Heart left ventricle (tissue), 16 donors: ENCODE results near the gene PCDHGB5. TPM values are rescaled to one million over a fixed set of nuclear protein-coding genes. Genes with fewer than 3 reads are reported as not detected.
"Not testable (repeated sequence)": the region's sequence is repeated elsewhere in the genome, so short reads cannot be mapped to it uniquely, and the experiment has no call there.

Experiments used
- ATAC-seq, 4 donors: fragments of 200-7000 bp; cut with Tn5 transposase; one replicate each; pipeline ENCODE4 v1.9.1; 2020 to 2022; ENCODE audit warnings: moderate library complexity in 4 of 4, mild to moderate bottlenecking in 3 of 4, moderate number of reproducible peaks in 1 of 4
- DNase-seq, 5 donors: peaks; one replicate each; pipeline ENCODE4 v3.0.0-alpha.2; 2020
- H3K27ac ChIP-seq, 12 donors: fragments of 200-600 bp; sonication (generic) in 4 of 12; one replicate each; pipeline versions ENCODE4 v1.5.0 to v1.8.0; 2016 to 2022; ENCODE audit warnings: mild to moderate bottlenecking in 2 of 12
- H3K27me3 ChIP-seq, 9 donors: fragments of 200-600 bp; sonication (generic) in 2 of 9; one replicate each; pipeline versions ENCODE4 v1.5.1 to v1.8.0; 2016 to 2022; ENCODE audit warnings: mild to moderate bottlenecking in 3 of 9
- H3K36me3 ChIP-seq, 9 donors: fragments of 200-600 bp; sonication (generic) in 2 of 9; one replicate each; pipeline versions ENCODE4 v1.5.0 to v1.8.0; 2018 to 2022; ENCODE audit warnings: mild to moderate bottlenecking in 2 of 9
- H3K4me1 ChIP-seq, 12 donors: fragments of 200-600 bp; sonication (generic) in 4 of 12; one replicate each; pipeline versions ENCODE4 v1.5.0 to v1.8.0; 2016 to 2022; ENCODE audit warnings: mild to moderate bottlenecking in 3 of 12
- H3K4me3 ChIP-seq, 12 donors: fragments of 200-600 bp; sonication (generic) in 4 of 12; one replicate each; pipeline versions ENCODE4 v1.5.0 to v1.8.0; 2017 to 2022; ENCODE audit warnings: mild to moderate bottlenecking in 9 of 12, moderate library complexity in 4 of 12
- H3K9me3 ChIP-seq, 12 donors: fragments of 200-600 bp; sonication (generic) in 4 of 12; one replicate each; pipeline versions ENCODE4 v1.5.0 to v1.8.0; 2016 to 2022; ENCODE audit warnings: mild to moderate bottlenecking in 1 of 12
- POLR2A ChIP-seq, 2 donors: fragments of 450-650 bp; IDR thresholded peaks; one replicate each; pipeline ENCODE4 v1.6.1; 2017; ENCODE audit warnings: antibody characterized with exemption in 2 of 2, mild to moderate bottlenecking in 2 of 2, moderate library complexity in 2 of 2
- WGBS, 4 donors: extraction: QIAGEN DNeasy Blood & Tissue Kit in 2 of 4; methylation state at CpG; one replicate each; pipeline versions ENCODE4 v1.1.5 to v1.1.7; 2013 to 2018; 5-methylcytosine and 5-hydroxymethylcytosine counted together
- intact Hi-C, 10 donors: fragments of 100-400 bp; cut with DNase I; formaldehyde crosslinking; loops; one replicate each; pipeline versions ENCODE4 v1.11.1 to v1.14.2; 2022
- polyA plus RNA-seq, 2 donors: library from polyadenylated mRNA; stranded (reverse); fragments of 200-250 nt; gene quantifications; one replicate each; pipeline ENCODE4 v1.2.3, GENCODE V29; 2013
- total RNA-seq, 9 donors: library from RNA; depleted of rRNA in 2 of 9; stranded (reverse); fragments of >200 nt in 2 of 9; fragmentation: NEBNext Ultra II Directional in 3 of 9; extraction: Animal tissue kit (Norgen Biotek cat#: 25700) in 3 of 9; gene quantifications; one replicate each; pipeline versions ENCODE4 v1.1.0 to v1.2.4, GENCODE V29; 2016 to 2023
- TF ChIP-seq, protein P1 (sequence below), 12 donors: fragments of 200-600 bp; sonication (generic) in 4 of 12; IDR thresholded peaks; one replicate each; pipeline versions ENCODE4 v1.5.0 to v1.8.0; 2018 to 2022; ENCODE audit warnings: antibody characterized with exemption in 12 of 12, mild to moderate bottlenecking in 5 of 12
- donor health status: ischemic (EF 13 %, LVEDD 7.1; RV severe dilation, severe dysfunction).
- donor health status: healthy with polysubstance abuse.
- donor health status: DM: no; HTN: yes; CAD: no.
- donor health status: DM: no; HTN: no; CAD: no.
- donor health status: ischemic (EF 25% LVEDD 6.9; RV normal size, moderate dysfunction).
- donor health status: ischemic (EF 25% LVEDD 5.7; RV mildly dilated, moderate dysfunction).
- donor health status: healthy.
- donor health status: DM: yes; HTN: yes; CAD: no.
- donor health status: ischemic (EF 35%, LVEDD 5.7; RV mildly dilated, moderate dysfunction).
- donor health status: nonischemic (EF 11% LVEDD 7.7; RV severe dilation, severe dysfunction).
- donor health status: DM: yes; HTN: yes; CAD: no.
- donor health status: PGD.
- donor health status: ischemic (EF 29% LVEDD 5.4; RV normal size, mild dysfunction).
- donor health status: nonischemic (EF 23%, LVEDD 6.1; RV moderate dilation, normal function).

Gene PCDHGB5
- total and polyA plus RNA-seq, 11 donors, result 4.4 to 15.5 (median 8.1) TPM

DNA sequence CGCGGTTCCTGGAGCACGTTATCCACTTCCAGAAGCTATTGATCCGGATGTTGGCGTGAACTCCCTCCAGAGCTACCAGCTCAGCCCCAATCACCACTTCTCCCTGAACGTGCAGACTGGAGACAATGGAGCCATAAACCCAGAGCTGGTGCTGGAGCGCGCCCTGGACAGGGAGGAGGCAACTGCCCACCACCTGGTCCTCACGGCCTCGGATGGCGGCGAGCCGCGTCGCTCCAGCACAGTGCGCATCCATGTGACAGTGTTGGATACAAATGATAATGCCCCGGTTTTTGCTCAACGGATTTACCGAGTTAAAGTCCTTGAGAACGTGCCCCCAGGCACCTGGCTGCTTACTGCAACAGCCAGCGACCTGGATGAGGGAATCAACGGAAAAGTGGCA is 5.6 kb downstream of the PCDHGB5 start:
- Histone ChIP-seq H3K4me1 (peaks cover 0 to 13% (median 0%) of the 10 kb centered on the region in 12 donors), H3K9me3 (peaks cover 0 to 100% (median 65%) of the 10 kb centered on the region in 12 donors), H3K27me3 (peaks cover 0 to 52% (median 0%) of the 10 kb centered on the region in 9 donors), H3K27ac (no peak overlapping the region), H3K36me3 (peaks cover 0 to 4% (median 0%) of the 10 kb centered on the region in 9 donors), H3K4me3 (peak overlapping the region in 3 of 12 donors; percentile 22 to 35 (median 24))
- TF ChIP-seq, protein P1, sequence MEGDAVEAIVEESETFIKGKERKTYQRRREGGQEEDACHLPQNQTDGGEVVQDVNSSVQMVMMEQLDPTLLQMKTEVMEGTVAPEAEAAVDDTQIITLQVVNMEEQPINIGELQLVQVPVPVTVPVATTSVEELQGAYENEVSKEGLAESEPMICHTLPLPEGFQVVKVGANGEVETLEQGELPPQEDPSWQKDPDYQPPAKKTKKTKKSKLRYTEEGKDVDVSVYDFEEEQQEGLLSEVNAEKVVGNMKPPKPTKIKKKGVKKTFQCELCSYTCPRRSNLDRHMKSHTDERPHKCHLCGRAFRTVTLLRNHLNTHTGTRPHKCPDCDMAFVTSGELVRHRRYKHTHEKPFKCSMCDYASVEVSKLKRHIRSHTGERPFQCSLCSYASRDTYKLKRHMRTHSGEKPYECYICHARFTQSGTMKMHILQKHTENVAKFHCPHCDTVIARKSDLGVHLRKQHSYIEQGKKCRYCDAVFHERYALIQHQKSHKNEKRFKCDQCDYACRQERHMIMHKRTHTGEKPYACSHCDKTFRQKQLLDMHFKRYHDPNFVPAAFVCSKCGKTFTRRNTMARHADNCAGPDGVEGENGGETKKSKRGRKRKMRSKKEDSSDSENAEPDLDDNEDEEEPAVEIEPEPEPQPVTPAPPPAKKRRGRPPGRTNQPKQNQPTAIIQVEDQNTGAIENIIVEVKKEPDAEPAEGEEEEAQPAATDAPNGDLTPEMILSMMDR (IDR thresholded peaks at IDR 0.05), result no peak
- TF ChIP-seq POLR2A (IDR thresholded peaks at IDR 0.05), result no peak
- DNase-seq (no peak), ATAC-seq (no peak)
- intact Hi-C loops, result loop anchor here in 2 of 10 donors (10.0 kb wide), 2 partner anchors 59 to 159 kb away; partner anchors contain the start of genes PCDHB15 (in 1 of the 2) and PCDHGA3 (in 1 of the 2)
- WGBS, 4 donors, result 40 to 59% (median 48%) methylated on average over 22 of the region's 22 CpGs

DNA sequence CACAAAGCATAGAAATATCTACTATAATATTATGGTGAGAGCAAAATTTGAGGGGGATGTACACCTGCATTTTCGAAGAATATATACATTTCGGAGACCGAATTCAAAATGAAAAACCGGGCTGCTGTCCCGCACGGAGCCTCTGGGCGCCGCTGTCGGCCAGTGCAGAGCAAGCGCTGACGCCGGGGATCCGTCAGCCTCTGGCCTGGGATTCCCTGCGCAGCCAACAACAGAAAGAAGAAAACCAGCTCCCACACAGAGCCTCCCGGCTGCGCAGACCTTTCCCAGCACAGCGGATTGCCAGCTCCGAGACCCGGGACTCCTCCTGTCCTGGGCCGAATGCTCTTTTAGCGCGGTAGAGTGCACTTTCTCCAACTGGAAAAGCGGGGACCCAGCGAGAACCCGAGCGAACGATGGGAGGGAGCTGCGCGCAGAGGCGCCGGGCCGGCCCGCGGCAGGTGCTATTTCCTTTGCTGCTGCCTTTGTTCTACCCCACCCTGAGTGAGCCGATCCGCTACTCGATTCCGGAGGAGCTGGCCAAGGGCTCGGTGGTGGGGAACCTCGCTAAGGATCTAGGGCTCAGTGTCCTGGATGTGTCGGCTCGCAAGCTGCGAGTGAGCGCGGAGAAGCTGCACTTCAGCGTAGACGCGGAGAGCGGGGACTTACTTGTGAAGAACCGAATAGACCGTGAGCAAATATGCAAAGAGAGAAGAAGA is 10.2 kb downstream of the PCDHGB5 start, which contains the start of gene PCDHGB6:
Gene PCDHGB6, plus strand, starts transcription at position 232 of the 716 bp plus-strand sequence. Its CDS starts 182 bp downstream, at position 414.
- TF ChIP-seq, protein P1 (IDR thresholded peaks at IDR 0.05), result peak; percentile 37 to 69 (median 57)
- intact Hi-C loops, result loop anchor here in 3 of 10 donors (5.0 to 10.0 kb wide), 3 partner anchors 63 to 163 kb away; partner anchors contain the start of genes PCDHB15 (in 1 of the 3) and PCDHGA3 (in 1 of the 3)
- Histone ChIP-seq H3K9me3 (peaks cover 0 to 100% (median 64%) of the 10 kb centered on the region in 12 donors), H3K4me3 (peak within 1 kb of the TSS in 11 of 12 donors; percentile 6 to 50 (median 40)), H3K27me3 (peaks cover 0 to 73% (median 0%) of the 10 kb centered on the region in 9 donors), H3K27ac (peak within 1 kb of the TSS in 7 of 12 donors; percentile 31 to 62 (median 54)), H3K36me3 (peaks cover 0 to 19% (median 0%) of the 10 kb centered on the region in 9 donors)
- WGBS, 4 donors, result 15 to 24% (median 19%) methylated on average over 37 to 51 of the region's 51 CpGs
- DNase-seq (peak in 4 of 5 donors; percentile 53 to 74 (median 67)), ATAC-seq (peak; percentile 57 to 90 (median 84))
- H3K4me1 ChIP-seq, result not testable (repeated sequence)

DNA sequence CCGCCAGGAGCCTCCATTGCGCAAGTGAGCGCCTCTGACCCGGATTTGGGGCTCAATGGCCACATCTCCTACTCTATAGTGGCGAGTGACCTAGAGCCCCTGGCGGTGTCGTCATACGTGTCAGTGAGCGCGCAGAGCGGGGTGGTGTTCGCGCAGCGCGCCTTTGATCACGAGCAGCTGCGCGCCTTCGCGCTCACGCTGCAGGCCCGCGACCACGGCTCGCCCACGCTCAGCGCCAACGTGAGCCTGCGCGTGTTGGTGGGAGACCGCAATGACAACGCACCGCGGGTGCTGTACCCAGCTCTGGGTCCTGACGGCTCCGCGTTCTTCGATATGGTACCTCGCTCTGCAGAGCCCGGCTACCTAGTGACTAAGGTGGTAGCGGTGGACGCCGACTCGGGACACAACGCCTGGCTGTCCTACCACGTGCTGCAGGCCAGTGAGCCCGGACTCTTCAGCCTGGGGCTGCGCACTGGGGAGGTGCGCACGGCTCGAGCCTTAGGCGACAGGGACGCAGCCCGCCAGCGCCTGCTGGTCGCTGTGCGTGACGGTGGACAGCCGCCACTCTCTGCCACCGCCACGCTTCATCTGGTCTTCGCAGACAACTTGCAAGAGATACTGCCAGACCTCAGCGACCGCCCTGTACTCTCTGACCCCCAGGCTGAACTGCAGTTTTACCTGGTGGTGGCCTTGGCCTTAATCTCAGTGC is 12.0 kb downstream of the PCDHGB5 start:
- H3K36me3 ChIP-seq, result peaks cover 0 to 24% (median 0%) of the 10 kb centered on the region in 9 donors
- no peak overlapping the region for H3K27ac ChIP-seq
- WGBS, 4 donors, result 34 to 60% (median 45%) methylated on average over 12 to 64 of the region's 64 CpGs
- intact Hi-C loops, result loop anchor here in 7 of 10 donors (5.0 to 10.0 kb wide), 8 partner anchors 45 to 165 kb away; partner anchors contain the start of genes PCDHGA5 (in 3 of the 7), PCDHB15 (in 1 of the 7), PCDHGA1 (in 1 of the 7) and PCDHGA3 (in 1 of the 7)
- no peak for TF ChIP-seq POLR2A (IDR thresholded peaks at IDR 0.05)
- TF ChIP-seq, protein P1 (IDR thresholded peaks at IDR 0.05), result no peak
- ATAC-seq (no peak), DNase-seq (no peak)
- H3K27me3 ChIP-seq, result peaks cover 0 to 71% (median 0%) of the 10 kb centered on the region in 9 donors
- no peak overlapping the region for H3K4me3 ChIP-seq
- H3K4me1 ChIP-seq, result peaks cover 0 to 8% (median 0%) of the 10 kb centered on the region in 12 donors
- H3K9me3 ChIP-seq, result peaks cover 0 to 100% (median 62%) of the 10 kb centered on the region in 12 donors
